MV-4-11 (cell line): ENCODE data around the gene GNG12.
A peak's percentile ranks its signal among the peaks of the same experiment; 100 is the strongest.
"Not testable (repeated sequence)": the region's sequence is repeated elsewhere in the genome, so short reads cannot be mapped to it uniquely, and the experiment has no call there.

ENCODE experiments used
- DNase-seq: peaks from one replicate; lab custom pipeline; 2025; lab: John Stamatoyannopoulos, UW

GNG12 gene

GRCh38 chr1:67733681-67734322 lies 99.5 kb downstream of the GNG12 start:
- DNase-seq: no peak

GRCh38 chr1:67732750-67733151 lies 100.5 kb downstream of the GNG12 start:
- peak; percentile 82 for DNase-seq

- no peak for DNase-seq
Measured at GRCh38 chr1:67731322-67731721, 101.9 kb downstream of the GNG12 start.

- DNase-seq: not testable (repeated sequence)
Measured at GRCh38 chr1:67730312-67730711, 103.0 kb downstream of the GNG12 start.

- no peak for DNase-seq
Measured at GRCh38 chr1:67729872-67730271, 103.4 kb downstream of the GNG12 start.

- DNase-seq: no peak
Measured at GRCh38 chr1:67726224-67726623, 107.0 kb downstream of the GNG12 start.

- no peak for DNase-seq
Measured at GRCh38 chr1:67724928-67725560, 108.2 kb downstream of the GNG12 start.

GRCh38 chr1:67723620-67724019 lies 109.6 kb downstream of the GNG12 start:
- DNase-seq: peak; percentile 13

GRCh38 chr1:67723126-67723525 lies 110.1 kb downstream of the GNG12 start:
- no peak for DNase-seq

GRCh38 chr1:67722292-67722944 lies 110.8 kb downstream of the GNG12 start:
- DNase-seq: no peak

GRCh38 chr1:67721650-67722291 lies 111.5 kb downstream of the GNG12 start:
- no peak for DNase-seq

GRCh38 chr1:67721112-67721511 lies 112.2 kb downstream of the GNG12 start:
- DNase-seq: no peak

- DNase-seq: no peak
Measured at GRCh38 chr1:67719329-67720196, 113.7 kb downstream of the GNG12 start.

GRCh38 chr1:67717876-67718275 lies 115.4 kb downstream of the GNG12 start:
- no peak for DNase-seq

GRCh38 chr1:67716800-67717199 lies 116.5 kb downstream of the GNG12 start:
- no peak for DNase-seq

GRCh38 chr1:67715819-67716218 lies 117.4 kb downstream of the GNG12 start:
- no peak for DNase-seq

GRCh38 chr1:67713057-67713846 lies 120.0 kb downstream of the GNG12 start:
- DNase-seq: no peak

- DNase-seq: no peak
Measured at GRCh38 chr1:67711855-67712212, 121.4 kb downstream of the GNG12 start.

- DNase-seq: no peak
Measured at GRCh38 chr1:67711158-67711854, 122.0 kb downstream of the GNG12 start.

GRCh38 chr1:67710417-67710816 lies 122.8 kb downstream of the GNG12 start:
- no peak for DNase-seq

GRCh38 chr1:67708606-67709005 lies 124.7 kb downstream of the GNG12 start:
- no peak for DNase-seq
